ENCODE measurements around the gene LAMTOR5.

DNA sequence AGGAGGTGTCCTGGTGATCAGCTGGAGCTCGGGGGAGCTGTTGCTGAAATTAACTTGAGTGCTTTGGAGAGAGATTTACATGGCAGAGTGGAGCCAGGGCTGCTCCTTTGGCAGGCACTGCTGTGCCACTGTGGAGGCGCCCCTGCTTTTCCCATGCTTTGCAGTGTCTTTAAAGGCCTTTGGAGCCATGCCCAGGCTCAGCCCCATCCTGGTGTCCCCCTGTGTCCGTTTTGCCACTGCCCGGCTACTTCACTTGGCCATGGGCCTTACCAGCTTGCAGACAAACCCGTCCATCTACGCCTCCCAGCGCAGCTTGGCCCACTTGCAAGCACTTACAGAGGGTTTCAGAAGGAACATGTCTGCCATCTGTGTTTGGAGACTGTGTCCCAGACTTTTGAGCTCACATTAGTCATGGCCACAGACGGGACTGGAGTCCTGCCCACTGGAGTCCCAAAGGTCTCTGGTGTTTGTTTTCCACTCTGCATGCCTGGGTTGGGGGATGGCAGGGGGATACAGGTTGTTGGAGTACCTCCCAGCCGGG lies 18.2 kb upstream of the LAMTOR5 start:
- TF ChIP-seq POLR2AphosphoS5 (IDR thresholded peaks at IDR 0.05; ENCODE audit: borderline replicate concordance, low read depth, low read length) = no peak
- TF ChIP-seq EZH2 (IDR thresholded peaks at IDR 0.05) = no peak

All from SK-N-MC (cell line).